Endothelial cell of umbilical vein (primary cell): Measurements from ENCODE around the gene MAG.

Experiments
- EZH2 ChIP-seq: IDR thresholded peaks from 2 replicates; pipeline ENCODE4 v1.6.1; 2012; ENCODE audit warnings: borderline replicate concordance, low read depth, mild to moderate bottlenecking, moderate library complexity, low read length, inconsistent platforms; ENCODE audit not compliant: severe bottlenecking
- GATA2 ChIP-seq: IDR thresholded peaks from 2 replicates; pipeline ENCODE4 v1.7.0; 2011; ENCODE audit warnings: low read depth, mild to moderate bottlenecking, moderate library complexity, mixed read lengths, low read length; ENCODE audit not compliant: insufficient read length, insufficient read depth
- JUN ChIP-seq: IDR thresholded peaks from 2 replicates; pipeline ENCODE4 v1.6.1; 2011; ENCODE audit warnings: borderline replicate concordance, low read depth; ENCODE audit not compliant: insufficient read length, insufficient read depth
- MYC ChIP-seq: IDR thresholded peaks from one replicate; pipeline ENCODE4 v1.6.1; 2011; ENCODE audit warnings: mild to moderate bottlenecking, low read depth, low read length
- POLR2A ChIP-seq: IDR thresholded peaks from 2 replicates; pipeline ENCODE4 v1.6.1; 2012; ENCODE audit warnings: low read depth, mild to moderate bottlenecking, control low read depth, low read length
- POLR2AphosphoS5 ChIP-seq: IDR thresholded peaks from 2 replicates; pipeline ENCODE4 v1.6.1; 2012; ENCODE audit warnings: low read depth, mild to moderate bottlenecking, control low read depth, low read length, moderate library complexity; ENCODE audit not compliant: insufficient read depth
- TF ChIP-seq, protein P1 (sequence below), 2 donors: IDR thresholded peaks; 1 replicate in 1 of 2; 2 replicates in 1 of 2; pipeline ENCODE4 v1.5.1; 2011; ENCODE audit warnings: low read length in 2 of 2, mild to moderate bottlenecking in 2 of 2, moderate library complexity in 2 of 2, control low read depth in 1 of 2, inconsistent platforms in 1 of 2, low read depth in 1 of 2; ENCODE audit not compliant: insufficient read depth in 1 of 2; ENCODE audit errors: extremely low read depth in 1 of 2
- TF ChIP-seq, protein P2 (sequence below): IDR thresholded peaks from 2 replicates; pipeline ENCODE4 v1.6.1; 2011; ENCODE audit not compliant: insufficient read depth, insufficient read length

DNA sequence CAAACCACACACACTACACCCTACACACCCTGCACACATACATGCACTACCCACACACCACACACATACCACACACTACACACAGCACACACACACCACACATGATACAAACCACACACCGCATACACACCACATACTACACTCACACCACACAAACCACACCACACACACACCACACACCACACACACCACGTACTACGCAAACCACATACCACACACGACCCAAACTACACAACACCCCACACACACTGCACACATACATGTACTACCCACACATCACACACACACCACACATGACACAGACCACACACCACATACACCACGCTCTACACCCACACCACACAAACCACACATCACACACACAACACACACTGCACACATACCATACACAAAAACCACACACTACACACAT is 6.6 kb downstream of the MAG start:
- TF ChIP-seq POLR2AphosphoS5 (no peak), JUN (no peak), POLR2A (no peak), EZH2 (no peak), GATA2 (no peak), MYC (no peak)
- TF ChIP-seq, protein P1, sequence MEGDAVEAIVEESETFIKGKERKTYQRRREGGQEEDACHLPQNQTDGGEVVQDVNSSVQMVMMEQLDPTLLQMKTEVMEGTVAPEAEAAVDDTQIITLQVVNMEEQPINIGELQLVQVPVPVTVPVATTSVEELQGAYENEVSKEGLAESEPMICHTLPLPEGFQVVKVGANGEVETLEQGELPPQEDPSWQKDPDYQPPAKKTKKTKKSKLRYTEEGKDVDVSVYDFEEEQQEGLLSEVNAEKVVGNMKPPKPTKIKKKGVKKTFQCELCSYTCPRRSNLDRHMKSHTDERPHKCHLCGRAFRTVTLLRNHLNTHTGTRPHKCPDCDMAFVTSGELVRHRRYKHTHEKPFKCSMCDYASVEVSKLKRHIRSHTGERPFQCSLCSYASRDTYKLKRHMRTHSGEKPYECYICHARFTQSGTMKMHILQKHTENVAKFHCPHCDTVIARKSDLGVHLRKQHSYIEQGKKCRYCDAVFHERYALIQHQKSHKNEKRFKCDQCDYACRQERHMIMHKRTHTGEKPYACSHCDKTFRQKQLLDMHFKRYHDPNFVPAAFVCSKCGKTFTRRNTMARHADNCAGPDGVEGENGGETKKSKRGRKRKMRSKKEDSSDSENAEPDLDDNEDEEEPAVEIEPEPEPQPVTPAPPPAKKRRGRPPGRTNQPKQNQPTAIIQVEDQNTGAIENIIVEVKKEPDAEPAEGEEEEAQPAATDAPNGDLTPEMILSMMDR (IDR thresholded peaks at IDR 0.05; ENCODE audit: extremely low read depth in 1 of 2, insufficient read depth in 1 of 2, low read depth in 1 of 2, low read length in 2 of 2) = no peak
- TF ChIP-seq, protein P2, sequence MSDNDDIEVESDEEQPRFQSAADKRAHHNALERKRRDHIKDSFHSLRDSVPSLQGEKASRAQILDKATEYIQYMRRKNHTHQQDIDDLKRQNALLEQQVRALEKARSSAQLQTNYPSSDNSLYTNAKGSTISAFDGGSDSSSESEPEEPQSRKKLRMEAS = no peak
